ENCODE data around the gene RAB5B.
"Not testable (repeated sequence)": the region's sequence is repeated elsewhere in the genome, so short reads cannot be mapped to it uniquely, and the experiment has no call there.

Gene RAB5B

DNA sequence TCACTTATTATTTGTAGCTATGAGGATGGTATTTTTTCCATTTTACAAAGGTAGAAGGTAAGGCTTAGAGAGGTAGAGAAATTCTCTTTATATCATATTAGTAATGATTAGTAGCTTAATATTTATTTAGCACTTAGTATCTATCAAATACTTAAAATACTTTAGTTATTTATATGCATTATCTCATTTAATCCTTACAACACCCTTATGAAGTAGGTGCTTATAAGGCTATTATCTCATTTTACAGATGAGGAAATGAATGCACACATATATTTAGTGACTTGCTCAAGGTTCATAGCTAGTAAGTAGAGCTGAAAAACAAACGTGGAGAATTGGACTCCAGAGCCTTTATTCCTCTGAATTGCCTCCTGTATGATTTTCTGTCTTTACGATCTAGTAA lies 11.0 kb downstream of the RAB5B start:
- no peak for DNase-seq

DNA sequence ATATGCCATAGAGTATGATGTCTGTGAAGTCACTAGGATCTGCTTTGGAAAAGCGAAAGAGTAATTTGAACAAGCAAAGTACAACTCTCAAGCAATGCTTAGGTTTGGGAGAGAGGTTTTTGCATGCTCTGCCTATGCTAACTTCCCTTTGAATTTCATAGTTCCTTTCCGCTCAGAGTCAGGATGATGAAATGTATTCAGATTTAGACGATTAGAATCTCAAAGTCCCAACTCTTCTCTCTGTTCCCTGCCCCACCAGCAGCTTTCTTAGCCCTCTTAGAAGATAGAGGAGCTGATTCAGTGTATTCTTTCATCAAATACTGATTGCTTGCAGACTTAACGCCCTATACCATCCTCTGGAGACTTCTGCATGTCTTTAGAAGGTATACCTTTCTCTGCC lies 11.5 kb downstream of the RAB5B start:
- DNase-seq, result no peak

- not testable (repeated sequence) for DNase-seq
Measured at GRCh38 chr12:55985976-55986375, 12.1 kb downstream of the RAB5B start.

DNA sequence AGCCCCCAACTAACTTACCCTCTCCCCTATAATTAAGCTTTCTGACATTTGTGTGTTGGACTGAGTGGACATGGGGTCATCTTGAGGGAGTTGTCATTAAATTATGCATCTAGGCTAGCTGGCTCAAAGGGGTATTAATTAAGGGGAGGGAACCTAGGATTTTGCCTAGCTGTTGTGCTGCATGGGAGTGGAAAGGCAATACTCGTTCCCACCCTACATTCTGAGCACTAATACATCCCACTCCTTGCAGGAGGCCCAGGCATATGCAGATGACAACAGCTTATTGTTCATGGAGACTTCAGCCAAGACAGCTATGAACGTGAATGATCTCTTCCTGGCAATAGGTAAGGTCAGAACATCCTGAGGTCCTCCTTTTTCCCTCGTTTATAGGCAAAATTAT lies 17.2 kb downstream of the RAB5B start:
- no peak for DNase-seq

GRCh38 chr12:55993230-55993853 lies 19.5 kb downstream of the RAB5B start:
- no peak for DNase-seq

- no peak for DNase-seq
Measured at GRCh38 chr12:55995366-55995765, 21.5 kb downstream of the RAB5B start.

GRCh38 chr12:55996201-55996714 lies 22.4 kb downstream of the RAB5B start:
- peak; percentile 64 to 71 for DNase-seq

- DNase-seq, result peak; percentile 79 to 90
Measured at GRCh38 chr12:55996715-55997534, 23.0 kb downstream of the RAB5B start, which contains the start of gene SUOX. SUOX (plus strand) TSS chr12:55997276; CDS start chr12:56002222, 4,946 bp downstream.

- no peak for DNase-seq
Measured at GRCh38 chr12:55997535-55997859, 23.6 kb downstream of the RAB5B start.

DNA sequence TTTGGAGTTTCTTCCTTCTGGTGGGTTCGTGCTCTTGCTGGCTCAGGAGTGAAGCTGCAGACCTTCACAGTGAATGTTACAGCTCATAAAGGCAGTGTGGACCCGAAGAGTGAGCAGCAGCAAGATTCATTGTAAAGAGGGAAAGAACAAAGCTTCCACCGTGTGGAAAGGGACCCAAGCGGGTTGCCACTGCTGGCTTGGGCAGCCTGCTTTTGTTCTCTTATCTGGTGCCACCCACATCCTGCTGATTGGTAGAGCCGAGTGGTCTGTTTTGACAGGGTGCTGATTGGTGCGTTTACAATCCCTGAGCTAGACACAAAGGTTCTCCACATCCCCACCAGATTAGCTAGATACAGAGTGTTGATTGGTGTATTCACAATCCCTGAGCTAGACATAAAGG lies 25.6 kb downstream of the RAB5B start:
- DNase-seq, result not testable (repeated sequence)

DNA sequence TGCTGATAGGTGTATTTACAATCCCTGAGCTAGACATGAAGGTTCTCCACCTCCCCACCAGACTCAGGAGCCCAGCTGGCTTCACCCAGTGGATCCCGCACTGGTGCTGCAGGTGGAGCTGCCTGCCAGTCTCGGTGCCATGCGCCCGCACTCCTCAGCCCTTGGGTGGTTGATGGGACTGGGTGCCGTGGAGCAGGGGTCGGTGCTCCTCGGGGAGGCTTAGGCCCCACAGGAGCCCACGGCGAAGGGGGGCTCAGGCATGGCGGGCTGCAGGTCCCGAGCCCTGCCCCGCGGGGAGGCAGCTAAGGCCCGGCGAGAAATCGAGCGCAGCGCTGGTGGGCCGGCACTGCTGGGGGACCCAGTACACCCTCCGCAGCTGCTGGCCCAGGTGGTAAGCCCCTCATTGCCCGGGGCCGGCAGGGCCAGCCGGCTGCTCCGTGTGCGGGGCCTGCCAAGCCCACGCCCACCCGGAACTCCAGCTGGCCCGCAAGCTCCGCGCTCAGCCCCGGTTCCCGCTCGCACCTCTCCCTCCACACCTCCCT lies 26.2 kb downstream of the RAB5B start:
- not testable (repeated sequence) for DNase-seq

GRCh38 chr12:56001487-56002100 lies 27.7 kb downstream of the RAB5B start:
- no peak for DNase-seq

DNA sequence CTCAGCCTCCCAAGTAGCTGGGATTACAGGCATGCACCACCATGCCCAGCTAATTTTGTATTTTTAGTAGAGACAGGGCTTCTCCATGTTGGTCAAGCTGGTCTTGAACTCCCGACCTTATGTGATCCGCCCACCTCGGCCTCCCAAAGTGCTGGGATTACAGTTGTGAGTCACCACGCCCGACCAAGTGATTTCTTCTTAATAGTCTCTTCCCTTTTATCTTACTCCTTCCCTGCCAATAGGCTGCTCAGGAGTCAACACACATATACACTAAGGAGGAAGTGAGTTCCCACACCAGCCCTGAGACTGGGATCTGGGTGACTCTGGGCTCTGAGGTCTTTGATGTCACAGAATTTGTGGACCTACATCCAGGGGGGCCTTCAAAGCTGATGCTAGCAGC lies 29.5 kb downstream of the RAB5B start:
- DNase-seq, result not testable (repeated sequence)

DNA sequence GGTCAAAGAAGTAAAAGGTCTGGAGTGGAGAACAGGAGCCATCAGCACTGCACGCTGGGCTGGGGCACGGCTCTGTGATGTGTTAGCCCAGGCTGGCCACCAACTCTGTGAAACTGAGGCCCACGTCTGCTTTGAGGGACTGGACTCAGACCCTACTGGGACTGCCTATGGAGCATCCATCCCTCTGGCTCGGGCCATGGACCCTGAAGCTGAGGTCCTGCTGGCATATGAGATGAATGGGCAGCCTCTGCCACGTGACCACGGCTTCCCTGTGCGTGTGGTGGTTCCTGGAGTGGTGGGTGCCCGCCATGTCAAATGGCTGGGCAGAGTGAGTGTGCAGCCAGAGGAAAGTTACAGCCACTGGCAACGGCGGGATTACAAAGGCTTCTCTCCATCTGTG lies 30.3 kb downstream of the RAB5B start:
- no peak for DNase-seq

- peak; percentile 37 to 40 for DNase-seq
Measured at GRCh38 chr12:56007564-56008559, 34.0 kb downstream of the RAB5B start.

DNA sequence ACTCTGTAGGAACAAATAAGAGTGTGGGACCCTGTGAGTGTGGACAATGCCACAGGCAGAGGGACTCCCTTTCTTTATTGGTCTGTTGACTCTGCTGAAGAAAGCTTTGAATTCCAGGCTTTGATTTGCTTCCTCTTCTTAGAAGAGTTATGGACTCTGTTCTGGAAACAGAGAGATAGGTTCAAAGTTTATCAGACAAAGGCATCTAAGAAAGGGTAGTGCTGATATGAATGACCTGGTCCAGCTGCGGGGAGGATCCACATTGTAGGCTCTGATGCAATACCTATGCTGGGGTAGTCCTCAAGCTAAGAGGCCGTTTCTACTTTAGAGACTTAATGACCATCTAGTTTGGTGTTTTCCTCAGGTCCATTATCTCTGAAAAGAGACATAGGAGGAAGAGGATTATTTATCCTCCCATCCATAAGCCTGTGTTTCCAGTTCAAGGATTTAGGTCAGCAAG lies 36.3 kb downstream of the RAB5B start:
- DNase-seq, result no peak

DNA sequence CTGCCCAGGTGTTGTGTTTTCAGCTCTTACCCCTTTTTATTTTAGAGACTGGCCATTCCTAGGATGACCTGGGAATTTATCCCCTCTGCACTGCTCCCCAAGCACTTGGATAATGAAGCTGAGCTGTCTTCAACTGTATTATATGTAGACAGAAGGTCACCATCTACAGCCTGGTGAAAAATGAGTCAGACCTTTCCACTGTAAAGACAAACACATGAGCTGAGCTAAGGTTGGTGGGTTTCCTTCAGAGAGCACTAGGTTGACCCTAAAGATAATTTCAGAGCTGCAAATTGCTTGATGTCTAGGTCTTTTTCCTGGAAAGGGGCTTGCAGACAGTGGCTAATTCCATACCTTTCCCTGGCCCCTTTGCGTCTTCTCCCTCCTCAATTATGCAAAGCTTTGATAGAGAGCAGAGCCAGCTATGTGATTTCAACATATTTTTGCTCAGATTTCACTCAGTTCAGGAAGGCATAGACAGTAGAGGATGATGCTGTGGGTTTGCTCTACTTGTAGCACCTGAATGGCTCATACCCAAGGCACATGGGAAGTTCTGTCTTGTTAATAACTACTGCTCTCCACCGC lies 37.7 kb downstream of the RAB5B start:
- DNase-seq, result no peak

- DNase-seq, result no peak
Measured at GRCh38 chr12:56013482-56013881, 39.6 kb downstream of the RAB5B start.

DNA sequence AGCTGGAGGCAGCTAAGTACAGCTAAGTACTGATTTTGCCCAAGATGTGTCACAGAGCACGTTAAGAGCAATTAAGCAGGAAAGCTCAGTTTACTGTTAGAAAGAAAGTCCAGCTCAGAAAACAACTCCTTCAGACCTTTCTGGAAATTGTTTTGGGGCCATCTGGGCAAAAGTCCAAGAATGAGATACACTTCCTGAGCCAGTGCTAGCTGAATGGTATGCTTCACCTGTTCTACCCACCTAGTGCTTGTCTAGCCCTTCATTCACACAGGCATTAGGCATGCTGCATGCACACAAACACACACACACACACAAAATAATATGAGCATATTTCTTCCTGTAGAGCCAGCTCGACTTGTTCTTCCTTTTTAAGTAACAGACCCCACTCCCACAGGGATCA lies 40.3 kb downstream of the RAB5B start:
- DNase-seq, result no peak

DNA sequence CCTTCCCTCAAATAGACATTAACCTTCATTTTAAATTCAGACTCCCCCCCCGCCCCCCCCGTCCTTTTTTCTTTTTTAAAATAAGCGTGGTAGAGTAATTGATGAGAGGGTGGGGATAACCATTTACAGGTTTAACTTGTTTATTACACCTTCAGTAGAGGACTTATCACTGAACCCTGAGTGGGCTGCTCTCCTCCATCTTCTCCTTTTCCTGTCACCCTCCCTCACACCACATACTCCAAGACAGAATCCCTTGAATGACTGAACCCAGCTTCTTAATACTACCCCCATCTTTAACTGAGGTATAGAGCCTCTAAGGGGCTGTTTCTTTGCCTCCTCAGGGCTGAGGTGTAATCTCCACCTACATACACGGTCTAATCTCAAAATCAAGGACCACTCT lies 43.3 kb downstream of the RAB5B start:
- DNase-seq, result no peak

GRCh38 chr12:56018356-56018755 lies 44.5 kb downstream of the RAB5B start:
- no peak for DNase-seq

Measured in Kasumi-1 (cell line).